SK-N-MC (cell line): Measurements from ENCODE around the gene GAS6.

ENCODE experiments used
- DNase-seq: peaks from one replicate; pipeline ENCODE4 v3.0.0-alpha.2; 2011; ENCODE audit warnings: low read depth, low spot score
- H3K27ac ChIP-seq: fragments of 200-600 bp; sonication (generic); 2 replicates; pipeline ENCODE4 v1.5.1; 2016; ENCODE audit warnings: mixed run types
- H3K36me3 ChIP-seq: fragments of 200-600 bp; sonication (generic); 2 replicates; pipeline ENCODE4 v1.6.1; 2017; ENCODE audit warnings: antibody characterized with exemption, low read length, mixed read lengths; ENCODE audit not compliant: insufficient read depth
- H3K4me3 ChIP-seq: fragments of 200-600 bp; sonication (generic); 2 replicates; pipeline ENCODE4 v1.5.1; 2016
- H3K9ac ChIP-seq: fragments of 200-600 bp; sonication (generic); 2 replicates; pipeline ENCODE4 v1.8.0; 2017; ENCODE audit warnings: mixed run types, mixed read lengths; ENCODE audit not compliant: insufficient read length
- H3K9me3 ChIP-seq: fragments of 200-600 bp; sonication (generic); 2 replicates; pipeline ENCODE4 v1.6.1; 2017; ENCODE audit warnings: low read depth, mild to moderate bottlenecking, antibody characterized with exemption, low read length, moderate library complexity, mixed read lengths
- EZH2 ChIP-seq: fragments of 200-600 bp; sonication (generic); IDR thresholded peaks from one replicate; pipeline ENCODE4 v1.6.1; 2017; ENCODE audit warnings: antibody characterized with exemption
- FOXP2 ChIP-seq: optimal IDR thresholded peaks from 2 replicates; pipeline ENCODE3; 2011; ENCODE audit warnings: mild to moderate bottlenecking, moderate library complexity; ENCODE audit not compliant: insufficient read depth; ENCODE audit errors: extremely low read length, control extremely low read depth
- POLR2AphosphoS5 ChIP-seq: IDR thresholded peaks from 2 replicates; pipeline ENCODE4 v1.6.1; 2012; ENCODE audit warnings: mild to moderate bottlenecking, low read depth, low read length, borderline replicate concordance

Gene GAS6

DNA sequence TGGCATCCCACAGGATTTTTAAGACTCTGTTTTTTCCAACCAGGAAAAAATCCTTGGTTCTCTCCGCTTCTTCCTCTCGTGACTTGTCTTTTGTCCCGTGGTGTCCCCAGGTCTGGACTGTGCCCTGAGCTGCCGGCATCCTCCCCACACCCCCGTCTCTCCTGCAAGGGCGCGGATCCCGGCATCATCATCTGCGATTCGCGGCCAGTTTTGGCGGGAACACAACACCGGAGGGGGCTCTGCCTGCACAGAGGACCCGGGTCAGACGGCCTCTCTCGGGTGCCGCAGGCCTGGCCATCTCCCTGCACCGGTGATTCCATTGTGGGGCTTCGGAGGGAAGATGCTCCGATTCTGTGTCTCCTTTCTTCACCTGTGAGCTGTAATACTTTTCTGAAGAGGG lies 18.8 kb upstream of the GAS6 start:
- H3K4me3 ChIP-seq, result no peak overlapping the region
- H3K9me3 ChIP-seq, result no peaks in the 10 kb centered on the region
- no peak for DNase-seq
- H3K36me3 ChIP-seq, result no peaks in the 10 kb centered on the region
- H3K27ac ChIP-seq, result no peak overlapping the region
- H3K9ac ChIP-seq, result no peak overlapping the region
- TF ChIP-seq EZH2, result no peak
- no peak for TF ChIP-seq FOXP2
- TF ChIP-seq POLR2AphosphoS5, result no peak

DNA sequence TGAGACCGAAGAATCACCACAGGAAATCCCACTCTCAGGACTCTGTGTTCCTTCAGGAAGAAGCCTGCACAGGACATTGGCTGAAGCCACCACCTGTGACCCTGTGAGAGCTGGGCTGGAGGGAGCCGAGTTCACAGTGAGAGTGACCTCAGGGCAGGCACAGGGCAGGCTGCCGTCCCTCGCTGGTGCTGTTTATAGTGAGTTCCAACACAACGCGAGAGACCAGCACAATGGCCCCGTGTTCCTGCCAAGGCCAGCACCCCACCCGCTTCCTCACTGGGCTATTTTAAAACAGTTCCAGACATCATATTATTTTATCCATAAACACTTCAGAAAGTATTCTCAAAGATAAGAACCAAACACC lies 18.4 kb upstream of the GAS6 start:
- no peak for DNase-seq
- H3K9me3 ChIP-seq, result no peaks in the 10 kb centered on the region
- no peak overlapping the region for H3K27ac ChIP-seq
- H3K36me3 ChIP-seq, result no peaks in the 10 kb centered on the region
- H3K9ac ChIP-seq, result no peak overlapping the region
- TF ChIP-seq FOXP2 (no peak), EZH2 (no peak), POLR2AphosphoS5 (no peak)
- H3K4me3 ChIP-seq, result no peak overlapping the region

DNA sequence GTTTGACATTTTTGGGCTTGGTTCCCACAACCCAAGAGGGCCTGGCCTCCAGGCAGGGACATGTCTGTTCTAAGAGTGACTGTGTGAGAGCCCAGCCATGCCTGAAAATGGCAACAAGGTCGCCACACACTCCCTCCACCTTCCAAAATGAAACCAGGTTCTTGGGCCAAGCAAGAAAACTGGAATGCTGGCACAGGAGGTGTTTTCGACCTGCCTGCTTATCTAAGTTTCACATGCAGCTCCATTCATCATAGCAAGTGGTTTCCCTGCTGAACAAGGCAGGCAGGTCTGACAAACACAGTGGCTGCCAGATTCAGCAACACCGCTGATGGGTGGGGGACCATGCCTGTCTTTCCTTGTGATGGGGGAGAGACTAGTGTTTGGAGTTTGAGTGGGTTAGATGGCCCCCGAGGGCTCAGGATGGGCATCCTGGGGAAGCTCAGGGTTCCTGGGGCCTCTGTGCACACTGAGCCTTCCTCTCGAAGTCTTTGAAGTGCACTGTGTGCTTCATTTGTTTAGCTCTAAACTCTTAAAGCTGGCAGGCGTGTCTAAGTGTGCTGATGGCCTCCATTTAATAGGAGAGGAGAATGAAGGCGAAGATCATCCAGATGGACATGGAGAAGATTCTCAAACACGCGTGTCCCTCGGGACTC lies 17.9 kb upstream of the GAS6 start:
- no peaks in the 10 kb centered on the region for H3K36me3 ChIP-seq
- TF ChIP-seq FOXP2, result no peak
- H3K9ac ChIP-seq, result no peak overlapping the region
- DNase-seq, result no peak
- H3K27ac ChIP-seq, result no peak overlapping the region
- H3K9me3 ChIP-seq, result no peaks in the 10 kb centered on the region
- H3K4me3 ChIP-seq, result no peak overlapping the region

DNA sequence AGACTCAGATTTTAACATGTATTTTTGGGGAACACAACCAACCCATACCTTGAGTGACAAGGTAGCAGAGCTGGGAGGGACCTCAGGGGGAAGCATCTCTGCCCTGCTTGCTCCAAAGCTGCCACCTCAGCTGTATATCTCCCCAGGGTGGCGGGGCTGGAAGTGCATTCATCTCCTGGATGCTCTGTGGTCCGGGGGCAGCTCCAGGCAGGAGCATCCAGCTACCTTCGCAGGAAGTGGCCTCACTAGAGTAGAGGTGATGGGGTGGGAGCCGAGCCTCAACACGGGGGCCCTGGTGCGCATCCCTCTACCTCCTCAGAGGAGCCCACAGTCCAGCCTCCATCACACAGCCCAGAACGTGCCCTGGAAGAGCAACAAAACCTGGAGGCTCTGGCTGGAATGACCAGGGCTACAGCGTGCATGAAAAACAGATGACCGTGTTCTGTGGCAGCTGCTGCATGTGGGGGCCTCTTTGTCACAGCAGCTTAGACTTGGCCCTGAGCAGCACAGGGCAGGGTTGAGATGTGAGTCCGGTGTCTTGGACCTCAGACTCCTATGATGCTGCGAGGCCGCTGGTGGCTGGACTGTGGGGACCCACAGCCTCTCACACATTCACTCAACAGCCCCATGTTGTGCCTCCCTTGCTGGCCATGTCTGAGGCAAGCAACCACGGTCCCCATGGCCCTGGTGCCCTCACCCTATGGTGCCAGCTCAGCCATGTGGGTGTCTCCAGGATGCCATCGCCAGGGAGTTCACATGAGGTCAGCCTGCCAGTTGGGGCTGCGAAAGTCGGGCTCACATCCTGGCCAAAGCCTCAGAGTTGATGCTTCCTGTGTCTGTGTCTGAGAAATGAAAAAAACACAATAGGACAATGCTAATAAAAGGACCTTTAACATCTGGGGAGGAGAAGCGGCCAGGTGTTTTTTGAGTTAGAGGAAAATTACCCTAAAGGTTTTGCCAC lies 17.1 kb upstream of the GAS6 start:
- TF ChIP-seq POLR2AphosphoS5, result no peak
- no peak for TF ChIP-seq EZH2
- no peak for TF ChIP-seq FOXP2
- Histone ChIP-seq H3K36me3 (no peaks in the 10 kb centered on the region), H3K9me3 (no peaks in the 10 kb centered on the region), H3K27ac (no peak overlapping the region), H3K4me3 (no peak overlapping the region), H3K9ac (no peak overlapping the region)
- DNase-seq, result no peak

DNA sequence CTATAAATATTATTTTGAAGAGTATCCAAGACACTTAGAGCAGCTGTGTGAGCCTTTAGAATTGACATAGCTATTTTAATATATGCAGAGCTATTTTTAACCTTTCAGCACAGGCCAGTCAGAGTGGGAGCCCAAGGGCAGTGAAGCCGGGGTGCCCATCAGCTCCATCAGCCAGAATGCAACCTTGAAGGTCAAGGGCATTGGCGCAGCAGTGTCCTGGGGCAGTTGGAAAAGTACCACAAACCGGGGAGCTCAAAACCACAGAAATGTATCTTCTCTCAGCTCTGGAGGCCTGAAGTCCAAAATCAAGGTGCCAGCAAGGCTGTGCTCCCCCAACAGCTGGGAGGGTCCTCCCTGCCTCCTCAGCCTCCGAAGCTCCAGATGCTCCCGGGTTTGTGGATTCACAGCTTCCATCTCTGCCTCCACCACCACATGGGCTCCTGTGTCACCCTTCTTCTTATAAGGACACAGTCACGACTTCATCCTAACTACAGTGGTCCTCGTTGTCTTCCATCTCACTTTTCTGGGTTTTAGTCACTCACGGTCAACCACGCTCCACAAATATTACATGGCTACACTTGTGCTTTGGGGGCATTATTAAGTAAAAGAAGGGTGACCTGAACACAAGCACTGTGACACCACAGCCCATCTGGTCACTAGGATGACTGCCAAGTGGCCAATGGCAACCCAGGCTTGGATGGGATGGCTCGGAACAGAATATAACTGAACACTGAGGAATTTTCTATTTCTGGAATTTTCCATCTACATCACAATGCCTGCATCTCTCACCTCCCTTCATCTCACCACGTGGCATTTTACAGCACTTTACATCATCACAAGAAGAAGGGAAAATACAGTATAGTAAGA lies 15.9 kb upstream of the GAS6 start:
- H3K9ac ChIP-seq, result no peak overlapping the region
- H3K9me3 ChIP-seq, result no peaks in the 10 kb centered on the region
- no peak for DNase-seq
- H3K36me3 ChIP-seq, result no peaks in the 10 kb centered on the region
- H3K27ac ChIP-seq, result no peak overlapping the region
- TF ChIP-seq POLR2AphosphoS5 (no peak), EZH2 (no peak)
- H3K4me3 ChIP-seq, result no peak overlapping the region

DNA sequence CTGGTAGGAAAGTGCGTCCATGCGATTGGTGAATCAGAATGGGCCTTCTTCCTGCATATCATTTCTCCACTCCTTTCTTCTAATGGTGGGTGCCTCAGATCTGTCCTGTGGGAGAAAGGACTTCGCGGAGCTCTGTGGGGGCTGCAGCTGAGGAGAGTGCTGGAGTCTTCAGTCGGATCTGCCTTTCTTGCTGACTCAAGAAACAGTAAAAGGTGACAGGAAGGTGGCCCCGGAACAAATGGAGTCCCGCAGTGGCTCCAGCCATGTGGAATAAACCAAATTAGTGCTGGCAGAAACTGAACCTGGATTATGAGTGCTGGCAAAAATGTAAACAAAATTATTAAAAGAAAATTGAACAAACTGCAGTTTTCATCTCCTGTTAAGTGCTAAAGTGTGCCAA lies 15.1 kb upstream of the GAS6 start:
- DNase-seq, result no peak
- no peaks in the 10 kb centered on the region for H3K9me3 ChIP-seq
- H3K36me3 ChIP-seq, result no peaks in the 10 kb centered on the region
- H3K27ac ChIP-seq, result no peak overlapping the region
- H3K9ac ChIP-seq, result no peak overlapping the region
- no peak overlapping the region for H3K4me3 ChIP-seq
- TF ChIP-seq EZH2, result no peak
- no peak for TF ChIP-seq POLR2AphosphoS5
- no peak for TF ChIP-seq FOXP2

DNA sequence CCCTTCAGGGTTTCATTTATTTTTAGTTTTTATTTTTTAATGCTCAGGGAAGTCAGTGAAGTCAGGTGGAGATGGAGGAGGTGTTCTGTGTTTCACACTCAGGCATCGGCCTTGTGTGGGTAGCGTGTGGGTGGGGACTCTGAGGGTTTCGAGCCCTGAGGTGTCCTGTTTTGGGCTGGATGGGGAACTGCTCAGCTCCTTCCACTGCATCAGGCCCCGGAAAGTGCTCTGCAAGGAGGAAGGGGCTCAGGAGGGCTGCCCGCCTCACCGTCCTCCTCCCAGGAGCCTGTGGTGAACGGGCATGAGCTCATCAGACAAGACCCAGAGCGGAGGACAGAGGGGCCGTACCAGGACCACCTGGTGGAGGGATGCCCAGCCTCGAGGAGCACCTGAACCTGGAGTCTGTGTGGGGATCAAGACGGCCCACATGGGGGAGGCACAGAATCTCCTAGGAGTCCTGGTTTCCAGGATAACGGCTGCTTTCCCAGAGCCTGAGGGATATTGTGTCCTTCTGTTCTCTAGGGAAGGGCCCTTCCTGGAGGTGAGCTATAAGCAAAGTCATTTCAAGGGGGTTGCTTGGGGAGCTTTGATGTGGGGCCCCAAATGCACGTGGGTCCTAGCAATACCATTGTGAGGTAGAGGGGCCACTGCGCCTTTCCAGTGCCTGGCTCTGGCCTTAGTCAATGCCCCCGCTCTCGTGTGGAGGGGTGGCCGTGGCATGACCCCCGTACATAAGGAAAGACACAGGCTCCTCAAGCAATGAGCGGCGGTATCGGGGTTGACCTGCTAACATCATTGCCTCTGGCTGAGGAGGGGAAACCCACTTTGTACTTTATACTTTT lies 13.5 kb upstream of the GAS6 start:
- Histone ChIP-seq H3K9me3 (no peaks in the 10 kb centered on the region), H3K27ac (no peak overlapping the region), H3K9ac (no peak overlapping the region), H3K4me3 (no peak overlapping the region), H3K36me3 (no peaks in the 10 kb centered on the region)
- TF ChIP-seq POLR2AphosphoS5 (no peak), FOXP2 (no peak), EZH2 (no peak)
- no peak for DNase-seq
